NCI-H187 (cell line): ENCODE data around the gene NGDN.

Experiments used
- DNase-seq, 2 experiments: peaks; one replicate each; lab custom pipeline; 2025; lab: John Stamatoyannopoulos, UW

Gene NGDN

GRCh38 chr14:23522643-23523198, 53.2 kb downstream of the NGDN start:
- DNase-seq = no peak

- DNase-seq = no peak
Observed at GRCh38 chr14:23523229-23524016, 53.9 kb downstream of the NGDN start.

GRCh38 chr14:23524954-23525353, 55.5 kb downstream of the NGDN start:
- no peak for DNase-seq

GRCh38 chr14:23525611-23526010, 56.1 kb downstream of the NGDN start:
- DNase-seq = no peak
